K562 (cell line): ENCODE data around the gene SIRT4. TPM values are rescaled to one million over a fixed set of nuclear protein-coding genes. Genes with fewer than 3 reads are reported as not detected.
A peak's percentile ranks its signal among the peaks of the same experiment; 100 is the strongest.

Source experiments
- CEBPG ChIP-seq, 3 experiments: fragments of 200-800 bp in 1 of 3; sonication (Bioruptor generic) in 1 of 3; sonication (generic) in 1 of 3; formaldehyde crosslinking in 1 of 3; IDR thresholded peaks in 2 of 3; conservative IDR thresholded peaks in 1 of 3; 2 replicates each; pipeline versions ENCODE4 v1.6.1 to v1.8.0; 2016 to 2022; ENCODE audit warnings: missing compliant biosample characterization in 2 of 3, missing genetic modification characterization in 2 of 3, mild to moderate bottlenecking in 1 of 3, missing genetic modification reagents in 1 of 3
- DNMT1 ChIP-seq: fragments of 450-650 bp; IDR thresholded peaks from 2 replicates; pipeline ENCODE4 v1.6.1; 2016; ENCODE audit warnings: antibody characterized with exemption, mild to moderate bottlenecking
- NBN ChIP-seq: fragments of 450-650 bp; IDR thresholded peaks from 2 replicates; pipeline ENCODE4 v1.6.1; 2016; ENCODE audit warnings: low read depth, mild to moderate bottlenecking
- NCOA2 ChIP-seq, 2 experiments: fragments of 450-650 bp; IDR thresholded peaks; 2 replicates each; pipeline ENCODE4 v1.6.1; 2018; ENCODE audit warnings: mild to moderate bottlenecking in 2 of 2, moderate library complexity in 1 of 2; ENCODE audit not compliant: partially characterized antibody in 2 of 2
- SAP30 ChIP-seq: fragments of 200-600 bp; sonication (generic); IDR thresholded peaks from 2 replicates; pipeline ENCODE4 v1.6.1; 2012; ENCODE audit warnings: borderline replicate concordance, low read depth, mild to moderate bottlenecking, moderate library complexity, low read length, control low read depth, inconsistent platforms; ENCODE audit not compliant: insufficient read depth, poor library complexity, severe bottlenecking
- TGIF2 ChIP-seq: sonication (generic); formaldehyde crosslinking; IDR thresholded peaks from 2 replicates; pipeline ENCODE4 v1.8.1; 2022; ENCODE audit warnings: mild to moderate bottlenecking, missing genetic modification reagents, moderate library complexity
- ZNF318 ChIP-seq, 2 experiments: fragments of 450-650 bp; IDR thresholded peaks; 2 replicates each; pipeline ENCODE4 v1.6.1; 2016; ENCODE audit warnings: mild to moderate bottlenecking in 2 of 2, borderline replicate concordance in 1 of 2, low read depth in 1 of 2, moderate library complexity in 1 of 2
- ZNF431 ChIP-seq: sonication (generic); formaldehyde crosslinking; IDR thresholded peaks from 2 replicates; pipeline ENCODE4 v1.8.0; 2022; ENCODE audit warnings: mild to moderate bottlenecking, missing genetic modification reagents
- ZNF77 ChIP-seq: fragments of 250-450 bp; sonication (Bioruptor Pico); IDR thresholded peaks from 2 replicates; pipeline ENCODE4 v1.5.0; 2020
- polyA plus RNA-seq, 8 experiments: library from polyadenylated mRNA; depleted of rRNA in 4 of 8; stranded (reverse) in 5 of 8; unstranded in 3 of 8; fragments of >200 nt; fragmentation: Nextera tagmentation in 2 of 8; fragmentation: Illumina TruSeq in 1 of 8; extraction: Ambion mirVana in 2 of 8; extraction: Trizol in 1 of 8; gene quantifications; 2 replicates each; pipeline versions ENCODE4 v1.2.1 to v1.2.3, GENCODE V29; 2011 to 2014; ENCODE audit warnings: inconsistent platforms in 1 of 8, missing spikeins in 1 of 8
- total RNA-seq, 7 experiments: library from RNA; depleted of rRNA in 6 of 7; stranded (reverse); fragments of >200 nt in 6 of 7; fragmentation: Illumina TruSeq in 2 of 7; extraction: Trizol in 2 of 7; gene quantifications; 2 replicates each; pipeline versions ENCODE4 v1.2.1 to v1.2.3, GENCODE V29; 2011 to 2021; ENCODE audit warnings: low replicate concordance in 1 of 7
- TF ChIP-seq, protein P1 (sequence below), 3 experiments: fragments of 200-800 bp in 1 of 3; fragments of 250-450 bp in 1 of 3; fragments of 450-650 bp in 1 of 3; sonication (Bioruptor Pico) in 1 of 3; sonication (Bioruptor generic) in 1 of 3; formaldehyde crosslinking in 1 of 3; IDR thresholded peaks; 2 replicates each; pipeline versions ENCODE4 v1.6.1 to v1.8.0; 2016 to 2022; ENCODE audit warnings: mild to moderate bottlenecking in 2 of 3, missing genetic modification characterization in 2 of 3, missing compliant biosample characterization in 1 of 3, moderate library complexity in 1 of 3
- TF ChIP-seq, protein P2 (sequence below): IDR thresholded peaks from 3 replicates; pipeline ENCODE4 v1.6.1; 2011; ENCODE audit warnings: borderline replicate concordance, mild to moderate bottlenecking; ENCODE audit not compliant: insufficient read length, insufficient read depth

Gene SIRT4
- total and polyA plus RNA-seq, 9 of the 15 experiments (the other 6 are each of a cell fraction or from before 2014, with no cell fraction given): 0.86 to 5.2 (median 2.4) TPM

GRCh38 chr12:120292411-120292660 lies 9.8 kb upstream of the SIRT4 start (continued):
- TF ChIP-seq ZNF318 (IDR thresholded peaks at IDR 0.05; ENCODE audit: borderline replicate concordance in 1 of 2, low read depth in 1 of 2) (no peak), NBN (no peak), ZNF77 (no peak), CEBPG (CRISPR knock-in tag; IDR thresholded peaks at IDR 0.05) (no peak), CEBPG (tag; conservative IDR thresholded peaks at IDR 0.05 in 1 of 2, IDR thresholded peaks at IDR 0.05 in 1 of 2) (peak in 1 of 2 experiments; percentile 60; a peak in 1 of 4 replicates), DNMT1 (no peak; the same call in 1 of the 2 replicates), SAP30 (peak; percentile 18), TGIF2 (CRISPR knock-in tag) (0 out of 2 replicates have a peak, but pooled peaks have one; percentile 42), ZNF431 (CRISPR knock-in tag) (no peak), NCOA2 (IDR thresholded peaks at IDR 0.05; ENCODE audit: partially characterized antibody in 2 of 2) (no peak)
- TF ChIP-seq, protein P1, sequence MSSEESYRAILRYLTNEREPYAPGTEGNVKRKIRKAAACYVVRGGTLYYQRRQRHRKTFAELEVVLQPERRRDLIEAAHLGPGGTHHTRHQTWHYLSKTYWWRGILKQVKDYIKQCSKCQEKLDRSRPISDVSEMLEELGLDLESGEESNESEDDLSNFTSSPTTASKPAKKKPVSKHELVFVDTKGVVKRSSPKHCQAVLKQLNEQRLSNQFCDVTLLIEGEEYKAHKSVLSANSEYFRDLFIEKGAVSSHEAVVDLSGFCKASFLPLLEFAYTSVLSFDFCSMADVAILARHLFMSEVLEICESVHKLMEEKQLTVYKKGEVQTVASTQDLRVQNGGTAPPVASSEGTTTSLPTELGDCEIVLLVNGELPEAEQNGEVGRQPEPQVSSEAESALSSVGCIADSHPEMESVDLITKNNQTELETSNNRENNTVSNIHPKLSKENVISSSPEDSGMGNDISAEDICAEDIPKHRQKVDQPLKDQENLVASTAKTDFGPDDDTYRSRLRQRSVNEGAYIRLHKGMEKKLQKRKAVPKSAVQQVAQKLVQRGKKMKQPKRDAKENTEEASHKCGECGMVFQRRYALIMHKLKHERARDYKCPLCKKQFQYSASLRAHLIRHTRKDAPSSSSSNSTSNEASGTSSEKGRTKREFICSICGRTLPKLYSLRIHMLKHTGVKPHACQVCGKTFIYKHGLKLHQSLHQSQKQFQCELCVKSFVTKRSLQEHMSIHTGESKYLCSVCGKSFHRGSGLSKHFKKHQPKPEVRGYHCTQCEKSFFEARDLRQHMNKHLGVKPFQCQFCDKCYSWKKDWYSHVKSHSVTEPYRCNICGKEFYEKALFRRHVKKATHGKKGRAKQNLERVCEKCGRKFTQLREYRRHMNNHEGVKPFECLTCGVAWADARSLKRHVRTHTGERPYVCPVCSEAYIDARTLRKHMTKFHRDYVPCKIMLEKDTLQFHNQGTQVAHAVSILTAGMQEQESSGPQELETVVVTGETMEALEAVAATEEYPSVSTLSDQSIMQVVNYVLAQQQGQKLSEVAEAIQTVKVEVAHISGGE (CRISPR knock-in tag; IDR thresholded peaks at IDR 0.05): no peak
- TF ChIP-seq, protein P2, sequence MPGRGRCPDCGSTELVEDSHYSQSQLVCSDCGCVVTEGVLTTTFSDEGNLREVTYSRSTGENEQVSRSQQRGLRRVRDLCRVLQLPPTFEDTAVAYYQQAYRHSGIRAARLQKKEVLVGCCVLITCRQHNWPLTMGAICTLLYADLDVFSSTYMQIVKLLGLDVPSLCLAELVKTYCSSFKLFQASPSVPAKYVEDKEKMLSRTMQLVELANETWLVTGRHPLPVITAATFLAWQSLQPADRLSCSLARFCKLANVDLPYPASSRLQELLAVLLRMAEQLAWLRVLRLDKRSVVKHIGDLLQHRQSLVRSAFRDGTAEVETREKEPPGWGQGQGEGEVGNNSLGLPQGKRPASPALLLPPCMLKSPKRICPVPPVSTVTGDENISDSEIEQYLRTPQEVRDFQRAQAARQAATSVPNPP: no peak
